ENCODE data around the gene MYL11.

The MYL11 gene

DNA sequence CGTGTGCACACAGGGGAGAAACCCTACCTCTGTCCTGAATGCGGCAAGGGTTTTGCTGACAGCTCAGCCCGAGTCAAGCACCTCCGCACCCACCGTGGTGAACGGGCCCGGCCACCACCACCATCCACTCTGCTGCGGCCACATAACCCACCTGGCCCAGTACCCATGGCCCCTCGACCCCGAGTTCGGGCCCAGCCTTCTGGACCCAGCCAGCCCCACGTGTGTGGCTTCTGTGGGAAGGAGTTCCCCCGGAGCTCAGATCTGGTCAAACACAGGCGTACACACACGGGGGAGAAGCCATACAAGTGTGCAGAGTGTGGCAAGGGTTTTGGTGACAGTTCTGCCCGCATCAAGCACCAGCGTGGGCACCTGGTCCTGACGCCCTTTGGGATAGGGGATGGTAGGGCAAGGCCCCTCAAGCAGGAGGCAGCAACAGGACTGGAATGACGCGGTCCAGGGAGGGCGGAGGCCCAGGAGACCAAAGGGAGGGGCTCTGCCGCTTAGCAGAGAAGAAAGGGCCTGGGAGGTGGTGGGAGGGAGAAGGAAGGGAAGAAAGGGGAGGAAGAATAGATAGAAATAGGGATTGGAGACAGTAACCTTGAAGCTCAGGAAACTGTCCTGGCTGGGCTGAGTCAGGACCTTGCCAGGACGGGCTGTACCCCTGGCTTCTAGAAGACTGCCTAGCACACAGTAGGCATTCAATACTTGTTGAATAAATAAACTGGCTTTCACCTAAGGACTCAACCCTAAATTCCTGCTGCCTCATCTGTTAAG, 24.2 kb downstream of the MYL11 start:
- POLR2A ChIA-PET: interaction anchor here (0.6 to 3.8 kb wide), 11 partner anchors 9 to 742 kb away, joined by 3 to 20 read pairs (median 5); partner anchors contain the start of genes CD2BP2, TBC1D10B, ZNF689 and ZNF771
- peaks cover 0 to 27% of the 10 kb centered on the region in 2 experiments; a peak in 2 of 3 replicates for H3K36me3 ChIP-seq (ENCODE audit: control insufficient read depth in 2 of 2, insufficient read depth in 1 of 2, low read length in 2 of 2)
- peak overlapping the region; percentile 95; the same call in 1 of the 2 replicates for H3K27ac ChIP-seq (ENCODE audit: extremely low read depth, low read depth, low read length)
- H3K4me3 ChIP-seq (ENCODE audit: low read depth, low read length): no peak overlapping the region
- H3K4me1 ChIP-seq (ENCODE audit: control insufficient read depth, insufficient read depth, low read length): peaks cover 16% of the 10 kb centered on the region
- TF ChIP-seq, protein P1, sequence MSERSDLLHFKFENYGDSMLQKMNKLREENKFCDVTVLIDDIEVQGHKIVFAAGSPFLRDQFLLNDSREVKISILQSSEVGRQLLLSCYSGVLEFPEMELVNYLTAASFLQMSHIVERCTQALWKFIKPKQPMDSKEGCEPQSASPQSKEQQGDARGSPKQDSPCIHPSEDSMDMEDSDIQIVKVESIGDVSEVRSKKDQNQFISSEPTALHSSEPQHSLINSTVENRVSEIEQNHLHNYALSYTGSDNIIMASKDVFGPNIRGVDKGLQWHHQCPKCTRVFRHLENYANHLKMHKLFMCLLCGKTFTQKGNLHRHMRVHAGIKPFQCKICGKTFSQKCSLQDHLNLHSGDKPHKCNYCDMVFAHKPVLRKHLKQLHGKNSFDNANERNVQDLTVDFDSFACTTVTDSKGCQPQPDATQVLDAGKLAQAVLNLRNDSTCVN (tag by site-specific recombination; optimal IDR thresholded peaks at IDR 0.05): no peak
- TF ChIP-seq ZNF561 (tag by site-specific recombination; IDR thresholded peaks at IDR 0.05; ENCODE audit: borderline replicate concordance) (no peak), ZFHX2 (tag by site-specific recombination; conservative IDR thresholded peaks at IDR 0.05) (0 out of 2 replicates have a peak, but pooled peaks have one; percentile 7), KLF1 (tag by site-specific recombination; IDR thresholded peaks at IDR 0.05) (peak; percentile 54), ZNF140 (tag by site-specific recombination; IDR thresholded peaks at IDR 0.05) (no peak), GFI1B (tag by site-specific recombination; IDR thresholded peaks at IDR 0.05) (no peak), ZNF416 (tag by site-specific recombination; IDR thresholded peaks at IDR 0.05) (no peak), PRDM1 (tag by site-specific recombination; IDR thresholded peaks at IDR 0.05) (peak; percentile 19; the same call in 1 of the 2 replicates), ZNF48 (tag by site-specific recombination; IDR thresholded peaks at IDR 0.05) (peak; percentile 82; the same call in 1 of the 2 replicates), ZNF549 (tag by site-specific recombination; IDR thresholded peaks at IDR 0.05) (no peak), ZNF292 (tag by site-specific recombination; IDR thresholded peaks at IDR 0.05; ENCODE audit: borderline replicate concordance, low read depth) (no peak), SP2 (tag by site-specific recombination; IDR thresholded peaks at IDR 0.05) (peak; percentile 28; the same call in 1 of the 2 replicates), ZNF473 (tag by site-specific recombination; IDR thresholded peaks at IDR 0.05) (no peak), HOXD13 (CRISPR knock-in tag; IDR thresholded peaks at IDR 0.05; ENCODE audit: borderline replicate concordance) (no peak), ZNF341 (tag by site-specific recombination; IDR thresholded peaks at IDR 0.05; ENCODE audit: low read depth) (0 out of 2 replicates have a peak, but pooled peaks have one; percentile 8), ZNF133 (tag by site-specific recombination; IDR thresholded peaks at IDR 0.05) (no peak), GLIS1 (tag by site-specific recombination; IDR thresholded peaks at IDR 0.05) (peak; percentile 28; the same call in 1 of the 2 replicates), ZNF664 (tag by site-specific recombination; IDR thresholded peaks at IDR 0.05) (no peak), SCRT1 (tag by site-specific recombination; IDR thresholded peaks at IDR 0.05; ENCODE audit: borderline replicate concordance) (peak; percentile 87), EGR2 (tag by site-specific recombination; IDR thresholded peaks at IDR 0.05; ENCODE audit: low read depth) (peak; percentile 42), ZBTB20 (tag by site-specific recombination; IDR thresholded peaks at IDR 0.05) (no peak), MZF1 (tag by site-specific recombination; IDR thresholded peaks at IDR 0.05; ENCODE audit: borderline replicate concordance) (no peak), RBAK (tag by site-specific recombination; IDR thresholded peaks at IDR 0.05) (no peak), SCRT2 (tag by site-specific recombination; IDR thresholded peaks at IDR 0.05) (peak; percentile 79; the same call in 1 of the 2 replicates)
- TF ChIP-seq, protein P2, sequence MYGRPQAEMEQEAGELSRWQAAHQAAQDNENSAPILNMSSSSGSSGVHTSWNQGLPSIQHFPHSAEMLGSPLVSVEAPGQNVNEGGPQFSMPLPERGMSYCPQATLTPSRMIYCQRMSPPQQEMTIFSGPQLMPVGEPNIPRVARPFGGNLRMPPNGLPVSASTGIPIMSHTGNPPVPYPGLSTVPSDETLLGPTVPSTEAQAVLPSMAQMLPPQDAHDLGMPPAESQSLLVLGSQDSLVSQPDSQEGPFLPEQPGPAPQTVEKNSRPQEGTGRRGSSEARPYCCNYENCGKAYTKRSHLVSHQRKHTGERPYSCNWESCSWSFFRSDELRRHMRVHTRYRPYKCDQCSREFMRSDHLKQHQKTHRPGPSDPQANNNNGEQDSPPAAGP (tag by site-specific recombination; IDR thresholded peaks at IDR 0.05): peak; percentile 74; the same call in 1 of the 2 replicates
- TF ChIP-seq, protein P3, sequence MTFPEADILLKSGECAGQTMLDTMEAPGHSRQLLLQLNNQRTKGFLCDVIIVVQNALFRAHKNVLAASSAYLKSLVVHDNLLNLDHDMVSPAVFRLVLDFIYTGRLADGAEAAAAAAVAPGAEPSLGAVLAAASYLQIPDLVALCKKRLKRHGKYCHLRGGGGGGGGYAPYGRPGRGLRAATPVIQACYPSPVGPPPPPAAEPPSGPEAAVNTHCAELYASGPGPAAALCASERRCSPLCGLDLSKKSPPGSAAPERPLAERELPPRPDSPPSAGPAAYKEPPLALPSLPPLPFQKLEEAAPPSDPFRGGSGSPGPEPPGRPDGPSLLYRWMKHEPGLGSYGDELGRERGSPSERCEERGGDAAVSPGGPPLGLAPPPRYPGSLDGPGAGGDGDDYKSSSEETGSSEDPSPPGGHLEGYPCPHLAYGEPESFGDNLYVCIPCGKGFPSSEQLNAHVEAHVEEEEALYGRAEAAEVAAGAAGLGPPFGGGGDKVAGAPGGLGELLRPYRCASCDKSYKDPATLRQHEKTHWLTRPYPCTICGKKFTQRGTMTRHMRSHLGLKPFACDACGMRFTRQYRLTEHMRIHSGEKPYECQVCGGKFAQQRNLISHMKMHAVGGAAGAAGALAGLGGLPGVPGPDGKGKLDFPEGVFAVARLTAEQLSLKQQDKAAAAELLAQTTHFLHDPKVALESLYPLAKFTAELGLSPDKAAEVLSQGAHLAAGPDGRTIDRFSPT (tag by site-specific recombination; IDR thresholded peaks at IDR 0.05): no peak
- TF ChIP-seq, protein P4, sequence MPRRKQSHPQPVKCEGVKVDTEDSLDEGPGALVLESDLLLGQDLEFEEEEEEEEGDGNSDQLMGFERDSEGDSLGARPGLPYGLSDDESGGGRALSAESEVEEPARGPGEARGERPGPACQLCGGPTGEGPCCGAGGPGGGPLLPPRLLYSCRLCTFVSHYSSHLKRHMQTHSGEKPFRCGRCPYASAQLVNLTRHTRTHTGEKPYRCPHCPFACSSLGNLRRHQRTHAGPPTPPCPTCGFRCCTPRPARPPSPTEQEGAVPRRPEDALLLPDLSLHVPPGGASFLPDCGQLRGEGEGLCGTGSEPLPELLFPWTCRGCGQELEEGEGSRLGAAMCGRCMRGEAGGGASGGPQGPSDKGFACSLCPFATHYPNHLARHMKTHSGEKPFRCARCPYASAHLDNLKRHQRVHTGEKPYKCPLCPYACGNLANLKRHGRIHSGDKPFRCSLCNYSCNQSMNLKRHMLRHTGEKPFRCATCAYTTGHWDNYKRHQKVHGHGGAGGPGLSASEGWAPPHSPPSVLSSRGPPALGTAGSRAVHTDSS (tag by site-specific recombination; IDR thresholded peaks at IDR 0.05): no peak
- TF ChIP-seq, protein P5, sequence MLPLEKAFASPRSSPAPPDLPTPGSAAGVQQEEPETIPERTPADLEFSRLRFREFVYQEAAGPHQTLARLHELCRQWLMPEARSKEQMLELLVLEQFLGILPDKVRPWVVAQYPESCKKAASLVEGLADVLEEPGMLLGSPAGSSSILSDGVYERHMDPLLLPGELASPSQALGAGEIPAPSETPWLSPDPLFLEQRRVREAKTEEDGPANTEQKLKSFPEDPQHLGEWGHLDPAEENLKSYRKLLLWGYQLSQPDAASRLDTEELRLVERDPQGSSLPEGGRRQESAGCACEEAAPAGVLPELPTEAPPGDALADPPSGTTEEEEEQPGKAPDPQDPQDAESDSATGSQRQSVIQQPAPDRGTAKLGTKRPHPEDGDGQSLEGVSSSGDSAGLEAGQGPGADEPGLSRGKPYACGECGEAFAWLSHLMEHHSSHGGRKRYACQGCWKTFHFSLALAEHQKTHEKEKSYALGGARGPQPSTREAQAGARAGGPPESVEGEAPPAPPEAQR (tag by site-specific recombination; IDR thresholded peaks at IDR 0.05): no peak
- TF ChIP-seq, protein P6, sequence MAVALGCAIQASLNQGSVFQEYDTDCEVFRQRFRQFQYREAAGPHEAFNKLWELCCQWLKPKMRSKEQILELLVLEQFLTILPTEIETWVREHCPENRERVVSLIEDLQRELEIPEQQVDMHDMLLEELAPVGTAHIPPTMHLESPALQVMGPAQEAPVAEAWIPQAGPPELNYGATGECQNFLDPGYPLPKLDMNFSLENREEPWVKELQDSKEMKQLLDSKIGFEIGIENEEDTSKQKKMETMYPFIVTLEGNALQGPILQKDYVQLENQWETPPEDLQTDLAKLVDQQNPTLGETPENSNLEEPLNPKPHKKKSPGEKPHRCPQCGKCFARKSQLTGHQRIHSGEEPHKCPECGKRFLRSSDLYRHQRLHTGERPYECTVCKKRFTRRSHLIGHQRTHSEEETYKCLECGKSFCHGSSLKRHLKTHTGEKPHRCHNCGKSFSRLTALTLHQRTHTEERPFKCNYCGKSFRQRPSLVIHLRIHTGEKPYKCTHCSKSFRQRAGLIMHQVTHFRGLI (tag by site-specific recombination; IDR thresholded peaks at IDR 0.05): no peak
- CTCF ChIA-PET: interaction anchor here (0.6 to 1.2 kb wide), 5 partner anchors 10 to 230 kb away, joined by 3 to 4 read pairs (median 3); no protein-coding TSS in a partner anchor
- no peaks in the 10 kb centered on the region for H3K9me3 ChIP-seq (ENCODE audit: control insufficient read depth, insufficient read depth, low read depth, low read length)

Data from HEK293 (cell line).